Stimulated activated CD8-positive, alpha-beta memory T cell treated with anti-CD3 and anti-CD28 coated beads, Interleukin-12 subunit alpha, Interleukin-12 subunit beta, amount 100 ng/mL, for 24 hours (primary cell): Measurements from ENCODE around the gene WDSUB1.

Source experiments
- DNase-seq: peaks from one replicate; pipeline ENCODE4 v3.0.0-alpha.2; 2020; ENCODE audit errors: extremely low read depth

The WDSUB1 gene

DNA sequence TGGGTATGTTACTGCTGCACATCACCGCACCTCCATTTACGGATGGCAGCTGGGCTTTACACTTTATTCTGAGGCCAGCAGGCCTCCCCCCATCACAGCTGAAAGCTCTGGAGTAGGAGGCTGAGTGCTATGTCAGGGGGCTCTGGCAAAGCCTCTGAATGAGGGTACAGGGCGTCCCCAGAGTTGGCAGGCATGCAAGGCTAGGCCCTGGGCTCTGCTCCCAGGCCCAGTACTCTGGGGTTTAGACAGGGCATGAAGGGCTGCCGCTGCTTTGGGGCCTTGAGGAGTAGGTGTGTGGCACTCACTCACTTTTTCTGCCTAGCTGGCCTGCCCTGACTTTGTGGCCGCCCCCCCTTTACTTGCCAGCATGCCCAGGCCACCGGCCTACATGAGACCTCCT lies 90.8 kb downstream of the WDSUB1 start:
- no peak for DNase-seq

DNA sequence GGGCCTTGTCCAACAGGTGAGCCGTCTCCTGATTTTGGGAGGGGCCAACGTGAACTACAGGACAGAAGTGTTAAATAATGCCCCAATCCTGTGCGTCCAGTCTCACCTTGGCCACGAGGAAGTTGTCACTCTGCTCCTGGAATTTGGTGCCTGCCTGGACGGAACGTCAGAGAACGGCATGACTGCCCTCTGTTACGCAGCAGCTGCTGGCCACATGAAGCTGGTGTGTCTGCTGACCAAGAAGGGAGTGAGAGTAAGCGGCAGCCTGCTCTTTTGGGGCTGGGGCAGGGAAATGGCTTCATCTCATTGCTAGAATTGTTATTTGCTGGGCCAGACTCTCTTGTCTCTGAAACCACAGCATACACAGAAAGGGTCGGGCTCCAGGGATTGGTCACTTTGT lies 92.3 kb downstream of the WDSUB1 start:
- DNase-seq, result no peak

DNA sequence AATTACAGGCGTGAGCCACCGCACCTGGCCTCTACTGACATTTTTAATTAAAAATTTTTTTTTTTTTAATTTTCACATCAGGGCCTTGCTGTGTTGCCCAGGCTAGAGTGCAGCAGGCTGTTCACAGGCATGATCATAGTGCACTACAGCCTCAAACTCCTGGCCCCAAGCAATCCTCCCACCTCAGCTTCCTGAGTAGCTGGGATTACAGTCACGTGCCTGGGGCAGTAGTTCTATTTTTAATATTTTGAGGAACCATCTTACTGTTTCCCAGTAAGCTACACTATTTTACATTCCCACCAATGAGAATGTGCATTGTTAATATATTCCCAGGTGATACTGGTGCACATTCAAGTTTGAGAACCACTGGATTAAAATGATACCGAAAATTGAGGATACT lies 92.7 kb downstream of the WDSUB1 start:
- DNase-seq, result no peak

- DNase-seq, result no peak
These were observed 94.1 kb downstream of the WDSUB1 start for GRCh38 chr2:159192371-159192918.

- no peak for DNase-seq
These were observed 98.1 kb downstream of the WDSUB1 start for GRCh38 chr2:159188449-159188848.

GRCh38 chr2:159187106-159187505 lies 99.4 kb downstream of the WDSUB1 start:
- DNase-seq, result no peak

- DNase-seq, result no peak
These were observed 100.0 kb downstream of the WDSUB1 start for GRCh38 chr2:159186462-159186861.
